Measurements from ENCODE around the gene PPID.
"Not testable (repeated sequence)": the region's sequence is repeated elsewhere in the genome, so short reads cannot be mapped to it uniquely, and the experiment has no call there.

The PPID gene

DNA sequence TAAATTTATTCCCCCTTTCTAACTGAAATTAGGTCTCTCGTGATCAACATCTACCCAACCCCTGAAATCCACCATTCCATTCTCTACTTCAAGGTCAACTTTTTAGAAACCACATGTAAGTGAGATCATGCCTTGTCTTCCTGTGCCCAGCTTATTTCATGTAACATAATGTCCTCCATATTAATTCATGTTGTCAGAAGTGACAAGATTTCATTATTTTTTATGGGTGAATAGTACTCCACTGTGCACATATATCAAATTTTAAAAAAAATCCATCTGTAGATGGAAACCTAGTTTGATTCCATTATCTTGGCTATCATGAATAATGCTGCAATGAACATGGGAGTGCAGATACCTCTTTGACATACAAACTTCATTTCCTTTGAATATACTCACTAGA lies 1.5 kb downstream of the PPID start:
- Histone ChIP-seq H3K9me3 (ENCODE audit: insufficient read depth, low read length) (no peaks in the 10 kb centered on the region), H3K9ac (ENCODE audit: low read length) (no peak overlapping the region), H3K36me3 (replicated peaks; ENCODE audit: low read depth, low read length) (peaks cover 40% of the 10 kb centered on the region), H3K4me2 (ENCODE audit: low read length) (peak overlapping the region; percentile 94), H3K4me3 (ENCODE audit: low read length) (peak overlapping the region; percentile 80), H3K79me2 (ENCODE audit: low read length) (peaks cover 23% of the 10 kb centered on the region), H3K27me3 (ENCODE audit: low read depth, low read length) (peaks cover 9% of the 10 kb centered on the region; the same call in 1 of the 2 replicates), H2AFZ (ENCODE audit: low read depth, low read length) (no peak overlapping the region), H3K4me1 (ENCODE audit: low read length) (peaks cover 9% of the 10 kb centered on the region), H4K20me1 (ENCODE audit: insufficient read depth, low read length) (no peaks in the 10 kb centered on the region), H3K27ac (ENCODE audit: low read length) (no peak overlapping the region)
- TF ChIP-seq EZH2phosphoT487 (IDR thresholded peaks at IDR 0.05; ENCODE audit: low read depth) = no peak
- TF ChIP-seq, protein P1, sequence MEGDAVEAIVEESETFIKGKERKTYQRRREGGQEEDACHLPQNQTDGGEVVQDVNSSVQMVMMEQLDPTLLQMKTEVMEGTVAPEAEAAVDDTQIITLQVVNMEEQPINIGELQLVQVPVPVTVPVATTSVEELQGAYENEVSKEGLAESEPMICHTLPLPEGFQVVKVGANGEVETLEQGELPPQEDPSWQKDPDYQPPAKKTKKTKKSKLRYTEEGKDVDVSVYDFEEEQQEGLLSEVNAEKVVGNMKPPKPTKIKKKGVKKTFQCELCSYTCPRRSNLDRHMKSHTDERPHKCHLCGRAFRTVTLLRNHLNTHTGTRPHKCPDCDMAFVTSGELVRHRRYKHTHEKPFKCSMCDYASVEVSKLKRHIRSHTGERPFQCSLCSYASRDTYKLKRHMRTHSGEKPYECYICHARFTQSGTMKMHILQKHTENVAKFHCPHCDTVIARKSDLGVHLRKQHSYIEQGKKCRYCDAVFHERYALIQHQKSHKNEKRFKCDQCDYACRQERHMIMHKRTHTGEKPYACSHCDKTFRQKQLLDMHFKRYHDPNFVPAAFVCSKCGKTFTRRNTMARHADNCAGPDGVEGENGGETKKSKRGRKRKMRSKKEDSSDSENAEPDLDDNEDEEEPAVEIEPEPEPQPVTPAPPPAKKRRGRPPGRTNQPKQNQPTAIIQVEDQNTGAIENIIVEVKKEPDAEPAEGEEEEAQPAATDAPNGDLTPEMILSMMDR (IDR thresholded peaks at IDR 0.05; ENCODE audit: low read depth, low read length) = no peak

DNA sequence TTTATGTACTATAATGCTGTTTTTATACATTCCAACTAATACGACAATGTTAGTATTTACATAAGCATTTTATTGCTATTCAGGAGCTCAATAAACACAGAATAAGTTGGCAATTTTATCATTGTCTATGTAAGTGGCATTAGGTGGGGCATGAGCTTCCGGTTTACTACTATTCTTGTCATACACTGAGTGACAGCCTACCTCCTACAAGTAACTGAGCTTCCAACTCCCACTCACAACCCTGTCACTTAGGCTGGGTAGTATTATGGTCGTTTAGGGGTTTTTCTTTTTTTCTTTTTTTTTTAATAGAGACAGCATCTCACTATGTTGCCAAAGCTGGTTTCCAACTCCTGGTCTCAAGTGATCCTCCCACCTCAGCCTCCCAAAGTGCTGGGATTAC lies 7.4 kb downstream of the PPID start:
- Histone ChIP-seq H4K20me1 (ENCODE audit: insufficient read depth, low read length) (no peaks in the 10 kb centered on the region), H3K9ac (ENCODE audit: low read length) (no peak overlapping the region), H2AFZ (ENCODE audit: low read depth, low read length) (no peak overlapping the region), H3K27me3 (ENCODE audit: low read depth, low read length) (no peaks in the 10 kb centered on the region), H3K79me2 (ENCODE audit: low read length) (no peaks in the 10 kb centered on the region), H3K36me3 (replicated peaks; ENCODE audit: low read depth, low read length) (peaks cover 75% of the 10 kb centered on the region), H3K4me2 (ENCODE audit: low read length) (no peak overlapping the region), H3K4me1 (ENCODE audit: low read length) (peaks cover 3% of the 10 kb centered on the region), H3K4me3 (ENCODE audit: low read length) (no peak overlapping the region), H3K27ac (ENCODE audit: low read length) (no peak overlapping the region), H3K9me3 (ENCODE audit: insufficient read depth, low read length) (no peaks in the 10 kb centered on the region)
- TF ChIP-seq, protein P1 (IDR thresholded peaks at IDR 0.05; ENCODE audit: low read depth, low read length) = no peak
- TF ChIP-seq EZH2phosphoT487 (IDR thresholded peaks at IDR 0.05; ENCODE audit: low read depth) = no peak

DNA sequence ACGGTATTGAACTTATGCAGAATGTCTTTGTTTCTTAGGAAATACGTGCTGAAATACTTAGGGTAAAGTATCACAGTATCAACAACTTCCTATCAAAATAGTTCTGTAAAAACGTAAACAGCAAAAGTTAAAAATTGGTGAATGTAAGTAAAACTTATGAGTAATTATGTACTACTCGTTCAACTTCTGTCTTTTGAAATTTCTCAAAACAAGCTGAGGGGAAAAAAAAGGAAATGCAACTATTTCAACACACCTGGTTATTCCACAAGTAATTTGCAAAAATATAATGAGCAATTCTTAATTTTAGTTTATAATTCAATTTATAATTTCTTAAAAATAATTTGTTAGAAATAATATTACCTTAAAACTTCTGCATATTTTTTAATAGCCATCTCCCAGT lies 8.3 kb downstream of the PPID start:
- H2AFZ ChIP-seq (ENCODE audit: low read depth, low read length) = no peak overlapping the region
- H3K4me1 ChIP-seq (ENCODE audit: low read length) = peaks cover 3% of the 10 kb centered on the region
- H3K79me2 ChIP-seq (ENCODE audit: low read length) = no peaks in the 10 kb centered on the region
- peaks cover 81% of the 10 kb centered on the region for H3K36me3 ChIP-seq (replicated peaks; ENCODE audit: low read depth, low read length)
- H4K20me1 ChIP-seq (ENCODE audit: insufficient read depth, low read length) = no peaks in the 10 kb centered on the region
- H3K27ac ChIP-seq (ENCODE audit: low read length) = no peak overlapping the region
- no peaks in the 10 kb centered on the region for H3K27me3 ChIP-seq (ENCODE audit: low read depth, low read length)
- TF ChIP-seq, protein P1 (IDR thresholded peaks at IDR 0.05; ENCODE audit: low read depth, low read length) = no peak
- TF ChIP-seq EZH2phosphoT487 (IDR thresholded peaks at IDR 0.05; ENCODE audit: low read depth) = no peak
- H3K9me3 ChIP-seq (ENCODE audit: insufficient read depth, low read length) = no peaks in the 10 kb centered on the region
- H3K9ac ChIP-seq (ENCODE audit: low read length) = no peak overlapping the region
- H3K4me3 ChIP-seq (ENCODE audit: low read length) = no peak overlapping the region
- no peak overlapping the region for H3K4me2 ChIP-seq (ENCODE audit: low read length)

DNA sequence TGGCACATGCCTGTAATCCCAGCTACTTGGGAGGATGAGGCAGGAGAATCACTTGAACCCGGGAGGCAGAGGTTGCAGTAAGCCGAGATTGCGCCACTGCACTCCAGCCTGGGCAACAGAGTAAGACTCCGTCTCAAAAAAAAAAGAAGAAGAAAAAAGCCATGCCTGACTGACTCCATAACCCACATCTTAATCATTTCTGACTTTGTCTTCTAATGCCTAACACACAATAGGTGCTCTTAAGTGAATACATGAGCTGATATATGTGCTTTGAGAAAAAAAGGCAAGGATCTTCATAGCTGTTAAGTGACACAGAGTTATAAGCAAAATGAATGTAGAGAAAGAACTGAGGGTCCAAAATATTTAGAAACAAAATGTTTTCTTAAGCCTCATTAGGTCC lies 10.6 kb downstream of the PPID start:
- not testable (repeated sequence) for H4K20me1 ChIP-seq (ENCODE audit: insufficient read depth, low read length); H3K27me3 ChIP-seq (ENCODE audit: low read depth, low read length); H3K27ac ChIP-seq (ENCODE audit: low read length); H3K9ac ChIP-seq (ENCODE audit: low read length); H3K4me2 ChIP-seq (ENCODE audit: low read length); H3K4me1 ChIP-seq (ENCODE audit: low read length); H3K9me3 ChIP-seq (ENCODE audit: insufficient read depth, low read length); H3K4me3 ChIP-seq (ENCODE audit: low read length); H2AFZ ChIP-seq (ENCODE audit: low read depth, low read length); H3K79me2 ChIP-seq (ENCODE audit: low read length)
- peaks cover 71% of the 10 kb centered on the region for H3K36me3 ChIP-seq (replicated peaks; ENCODE audit: low read depth, low read length)

DNA sequence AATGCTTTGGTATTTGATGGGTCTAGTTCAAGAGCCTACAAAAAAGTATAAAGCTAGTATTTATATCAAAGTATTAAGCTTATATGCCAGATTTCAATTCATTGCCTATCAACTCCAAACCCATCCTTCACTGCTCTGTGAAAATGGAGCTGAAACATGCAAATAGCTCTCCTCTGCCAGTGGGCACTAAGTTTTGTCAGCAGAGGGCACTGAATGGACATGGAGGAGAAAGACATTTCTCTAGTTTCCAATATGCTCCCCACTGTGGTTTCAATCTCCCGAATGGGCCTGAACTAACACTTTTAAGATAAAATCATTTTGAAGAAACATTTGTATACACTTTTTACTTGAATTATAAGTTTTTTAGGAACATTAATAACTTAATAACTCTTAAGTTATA lies 12.4 kb downstream of the PPID start:
- no peaks in the 10 kb centered on the region for H3K9me3 ChIP-seq (ENCODE audit: insufficient read depth, low read length)
- H3K27me3 ChIP-seq (ENCODE audit: low read depth, low read length) = no peaks in the 10 kb centered on the region
- H3K4me3 ChIP-seq (ENCODE audit: low read length) = no peak overlapping the region
- TF ChIP-seq, protein P1 (IDR thresholded peaks at IDR 0.05; ENCODE audit: low read depth, low read length) = peak; percentile 26
- no peak for TF ChIP-seq EZH2phosphoT487 (IDR thresholded peaks at IDR 0.05; ENCODE audit: low read depth)
- peaks cover 3% of the 10 kb centered on the region for H3K4me1 ChIP-seq (ENCODE audit: low read length)
- no peak overlapping the region for H3K9ac ChIP-seq (ENCODE audit: low read length)
- H4K20me1 ChIP-seq (ENCODE audit: insufficient read depth, low read length) = no peaks in the 10 kb centered on the region
- no peak overlapping the region for H3K4me2 ChIP-seq (ENCODE audit: low read length)
- no peak overlapping the region for H2AFZ ChIP-seq (ENCODE audit: low read depth, low read length)
- peaks cover 76% of the 10 kb centered on the region for H3K36me3 ChIP-seq (replicated peaks; ENCODE audit: low read depth, low read length)
- H3K27ac ChIP-seq (ENCODE audit: low read length) = no peak overlapping the region
- no peaks in the 10 kb centered on the region for H3K79me2 ChIP-seq (ENCODE audit: low read length)
